ENCODE measurements around the gene RAB37.

- no peak for TF ChIP-seq ELF1 (IDR thresholded peaks at IDR 0.05)
- TF ChIP-seq, protein P1, sequence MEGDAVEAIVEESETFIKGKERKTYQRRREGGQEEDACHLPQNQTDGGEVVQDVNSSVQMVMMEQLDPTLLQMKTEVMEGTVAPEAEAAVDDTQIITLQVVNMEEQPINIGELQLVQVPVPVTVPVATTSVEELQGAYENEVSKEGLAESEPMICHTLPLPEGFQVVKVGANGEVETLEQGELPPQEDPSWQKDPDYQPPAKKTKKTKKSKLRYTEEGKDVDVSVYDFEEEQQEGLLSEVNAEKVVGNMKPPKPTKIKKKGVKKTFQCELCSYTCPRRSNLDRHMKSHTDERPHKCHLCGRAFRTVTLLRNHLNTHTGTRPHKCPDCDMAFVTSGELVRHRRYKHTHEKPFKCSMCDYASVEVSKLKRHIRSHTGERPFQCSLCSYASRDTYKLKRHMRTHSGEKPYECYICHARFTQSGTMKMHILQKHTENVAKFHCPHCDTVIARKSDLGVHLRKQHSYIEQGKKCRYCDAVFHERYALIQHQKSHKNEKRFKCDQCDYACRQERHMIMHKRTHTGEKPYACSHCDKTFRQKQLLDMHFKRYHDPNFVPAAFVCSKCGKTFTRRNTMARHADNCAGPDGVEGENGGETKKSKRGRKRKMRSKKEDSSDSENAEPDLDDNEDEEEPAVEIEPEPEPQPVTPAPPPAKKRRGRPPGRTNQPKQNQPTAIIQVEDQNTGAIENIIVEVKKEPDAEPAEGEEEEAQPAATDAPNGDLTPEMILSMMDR (IDR thresholded peaks at IDR 0.05), result no peak
- TF ChIP-seq JUND (IDR thresholded peaks at IDR 0.05), result no peak
- no peak for TF ChIP-seq NRF1 (IDR thresholded peaks at IDR 0.05; ENCODE audit: low read depth, low read length)
- no peak for TF ChIP-seq TAF1 (IDR thresholded peaks at IDR 0.05; ENCODE audit: borderline replicate concordance, low read depth, low read length)
- no peak for TF ChIP-seq RCOR1 (IDR thresholded peaks at IDR 0.05; ENCODE audit: low read length)
Measured at GRCh38 chr17:74779501-74779900, 42.4 kb downstream of the RAB37 start.

Measured in SK-N-SH (cell line).